Peyer's patch (tissue), 4 donors: ENCODE results near the gene NRBF2. TPM values are rescaled to one million over a fixed set of nuclear protein-coding genes. Genes with fewer than 3 reads are reported as not detected.
A peak's percentile ranks its signal among the peaks of the same experiment; 100 is the strongest.

Experiments used
- DNase-seq, 3 donors: peaks; one replicate each; pipeline ENCODE4 v3.0.0-alpha.2; 2017 to 2019
- H3K27ac ChIP-seq, 4 donors: fragments of 200-600 bp; sonication (generic); one replicate each; pipeline ENCODE4 v1.5.1; 2016 to 2019
- H3K27me3 ChIP-seq, 2 donors: fragments of 200-600 bp; sonication (generic); one replicate each; pipeline ENCODE4 v1.5.1; 2019
- H3K36me3 ChIP-seq, 3 donors: fragments of 200-600 bp; sonication (generic); one replicate each; pipeline ENCODE4 v1.5.1; 2016 to 2019
- H3K4me1 ChIP-seq, 4 donors: fragments of 200-600 bp; sonication (generic); one replicate each; pipeline ENCODE4 v1.5.1; 2016 to 2019
- H3K4me3 ChIP-seq, 4 donors: fragments of 200-600 bp; sonication (generic); 1 replicate in 3 of 4; 2 replicates in 1 of 4; pipeline ENCODE4 v1.5.1; 2016 to 2019; ENCODE audit warnings: mild to moderate bottlenecking in 1 of 4
- H3K9me3 ChIP-seq, 4 donors: fragments of 200-600 bp; sonication (generic); one replicate each; pipeline ENCODE4 v1.5.1; 2016 to 2019; ENCODE audit warnings: mild to moderate bottlenecking in 1 of 4
- POLR2A ChIP-seq, 2 donors: fragments of 450-650 bp; IDR thresholded peaks; one replicate each; pipeline ENCODE4 v1.5.1; 2017; ENCODE audit warnings: antibody characterized with exemption in 2 of 2, mild to moderate bottlenecking in 2 of 2, moderate library complexity in 2 of 2
- total RNA-seq, 4 donors: library from RNA; depleted of rRNA; stranded (reverse); fragments of >200 nt; gene quantifications; one replicate each; pipeline ENCODE4 v1.1.0, GENCODE V29; 2016
- TF ChIP-seq, protein P1 (sequence below), 6 experiments: fragments of 450-650 bp in 4 of 6; fragments of 200-600 bp in 2 of 6; sonication (generic) in 1 of 6; IDR thresholded peaks; one replicate each; pipeline ENCODE4 v1.5.1; 2017 to 2019; ENCODE audit warnings: antibody characterized with exemption in 6 of 6, mild to moderate bottlenecking in 3 of 6, moderate library complexity in 1 of 6

NRBF2 gene
- total RNA-seq, 4 donors from 2014 or later: 10.7 to 15.8 (median 14.9) TPM

- TF ChIP-seq, protein P1, sequence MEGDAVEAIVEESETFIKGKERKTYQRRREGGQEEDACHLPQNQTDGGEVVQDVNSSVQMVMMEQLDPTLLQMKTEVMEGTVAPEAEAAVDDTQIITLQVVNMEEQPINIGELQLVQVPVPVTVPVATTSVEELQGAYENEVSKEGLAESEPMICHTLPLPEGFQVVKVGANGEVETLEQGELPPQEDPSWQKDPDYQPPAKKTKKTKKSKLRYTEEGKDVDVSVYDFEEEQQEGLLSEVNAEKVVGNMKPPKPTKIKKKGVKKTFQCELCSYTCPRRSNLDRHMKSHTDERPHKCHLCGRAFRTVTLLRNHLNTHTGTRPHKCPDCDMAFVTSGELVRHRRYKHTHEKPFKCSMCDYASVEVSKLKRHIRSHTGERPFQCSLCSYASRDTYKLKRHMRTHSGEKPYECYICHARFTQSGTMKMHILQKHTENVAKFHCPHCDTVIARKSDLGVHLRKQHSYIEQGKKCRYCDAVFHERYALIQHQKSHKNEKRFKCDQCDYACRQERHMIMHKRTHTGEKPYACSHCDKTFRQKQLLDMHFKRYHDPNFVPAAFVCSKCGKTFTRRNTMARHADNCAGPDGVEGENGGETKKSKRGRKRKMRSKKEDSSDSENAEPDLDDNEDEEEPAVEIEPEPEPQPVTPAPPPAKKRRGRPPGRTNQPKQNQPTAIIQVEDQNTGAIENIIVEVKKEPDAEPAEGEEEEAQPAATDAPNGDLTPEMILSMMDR (IDR thresholded peaks at IDR 0.05): no peak
- no peak for TF ChIP-seq POLR2A (IDR thresholded peaks at IDR 0.05)
- no peak for DNase-seq
- Histone ChIP-seq H3K36me3 (peaks cover 0 to 35% (median 0%) of the 10 kb centered on the region in 3 donors), H3K27ac (no peak overlapping the region), H3K4me1 (no peaks in the 10 kb centered on the region), H3K27me3 (no peaks in the 10 kb centered on the region), H3K4me3 (no peak overlapping the region), H3K9me3 (no peaks in the 10 kb centered on the region)
Observed at GRCh38 chr10:63156236-63156635, 23.1 kb downstream of the NRBF2 start.

DNA sequence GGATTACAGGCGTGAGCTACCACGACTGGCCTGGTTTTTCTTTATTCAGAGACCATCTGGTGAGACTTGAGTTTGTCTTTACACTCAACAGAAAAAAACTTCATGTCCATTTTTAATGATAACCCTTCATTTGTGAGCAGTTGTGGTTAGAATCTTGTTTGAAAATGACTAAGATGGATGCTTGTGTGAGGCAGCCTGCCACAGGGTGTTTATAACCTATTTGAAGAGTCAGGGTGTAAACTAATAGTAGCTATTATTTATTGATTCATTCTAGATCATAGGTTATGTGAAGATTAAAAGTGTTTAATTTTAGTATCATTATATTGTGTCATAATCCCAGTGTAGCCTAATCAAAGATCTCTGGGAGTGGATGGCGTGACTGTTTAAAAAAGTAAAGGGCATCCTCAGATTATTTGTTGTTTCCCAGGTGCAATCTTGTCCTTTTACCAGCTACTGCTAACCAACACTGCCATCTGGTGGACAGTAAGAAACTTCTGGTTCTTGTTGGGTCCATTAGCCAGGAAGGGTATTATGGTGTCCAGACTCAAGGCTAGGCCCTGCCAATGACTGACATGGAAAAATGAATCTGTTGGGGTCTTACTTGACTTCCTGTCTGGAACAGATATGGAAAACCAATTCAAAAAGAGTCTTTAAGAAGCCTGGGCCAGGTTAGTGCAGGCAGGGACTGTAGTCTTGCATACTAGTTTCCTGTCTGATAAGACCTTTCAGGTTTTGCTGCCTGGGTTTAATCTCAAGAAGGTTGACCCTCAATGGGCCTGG is 24.9 kb downstream of the NRBF2 start:
- no peak overlapping the region for H3K27ac ChIP-seq

DNA sequence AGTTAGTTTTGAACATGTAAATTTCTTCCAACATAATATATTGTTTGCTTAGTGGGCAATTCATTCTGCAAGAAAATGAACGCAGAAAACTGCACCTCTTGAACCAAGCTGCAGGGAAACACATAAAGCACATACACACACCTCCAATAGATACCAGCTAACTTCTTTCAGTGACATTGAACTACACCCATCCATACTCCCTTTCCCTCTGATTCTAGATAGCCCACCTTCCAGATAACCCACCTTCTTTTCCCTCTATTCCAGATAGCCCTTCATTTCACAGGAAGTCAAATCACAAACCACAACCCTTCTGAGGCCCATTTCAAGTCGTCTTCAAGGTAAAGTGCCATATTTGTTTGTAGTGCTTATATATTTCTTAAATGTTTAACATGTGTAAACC is 28.5 kb downstream of the NRBF2 start:
- no peaks in the 10 kb centered on the region for H3K4me1 ChIP-seq
- TF ChIP-seq, protein P1 (IDR thresholded peaks at IDR 0.05): no peak
- TF ChIP-seq POLR2A (IDR thresholded peaks at IDR 0.05): no peak
- no peak overlapping the region for H3K4me3 ChIP-seq
- H3K9me3 ChIP-seq: no peaks in the 10 kb centered on the region
- no peak for DNase-seq
- no peak overlapping the region for H3K27ac ChIP-seq
- peaks cover 0 to 20% (median 0%) of the 10 kb centered on the region in 3 donors for H3K36me3 ChIP-seq
- no peaks in the 10 kb centered on the region for H3K27me3 ChIP-seq

More for the DNA sequence above, 24.9 kb downstream of the NRBF2 start:
- peak in 1 of 3 donors; percentile 74 for DNase-seq
- TF ChIP-seq POLR2A (IDR thresholded peaks at IDR 0.05): no peak
- TF ChIP-seq, protein P1 (IDR thresholded peaks at IDR 0.05): peak; percentile 55 to 85 (median 80)
- Histone ChIP-seq H3K27me3 (no peaks in the 10 kb centered on the region), H3K36me3 (peaks cover 0 to 23% (median 0%) of the 10 kb centered on the region in 3 donors), H3K9me3 (no peaks in the 10 kb centered on the region), H3K4me3 (no peak overlapping the region), H3K4me1 (no peaks in the 10 kb centered on the region)

GRCh38 chr10:63164166-63164623 is 31.1 kb downstream of the NRBF2 start:
- H3K9me3 ChIP-seq: no peaks in the 10 kb centered on the region
- no peak overlapping the region for H3K4me3 ChIP-seq
- DNase-seq: no peak
- H3K27me3 ChIP-seq: no peaks in the 10 kb centered on the region
- peaks cover 0 to 23% (median 0%) of the 10 kb centered on the region in 3 donors for H3K36me3 ChIP-seq
- H3K4me1 ChIP-seq: no peaks in the 10 kb centered on the region
- no peak overlapping the region for H3K27ac ChIP-seq
- TF ChIP-seq, protein P1 (IDR thresholded peaks at IDR 0.05): no peak
- no peak for TF ChIP-seq POLR2A (IDR thresholded peaks at IDR 0.05)

GRCh38 chr10:63165249-63165648 is 32.1 kb downstream of the NRBF2 start:
- TF ChIP-seq, protein P1 (IDR thresholded peaks at IDR 0.05): no peak
- TF ChIP-seq POLR2A (IDR thresholded peaks at IDR 0.05): no peak

More at GRCh38 chr10:63165249-63165648, 32.1 kb downstream of the NRBF2 start:
- H3K4me1 ChIP-seq: no peaks in the 10 kb centered on the region
- no peaks in the 10 kb centered on the region for H3K27me3 ChIP-seq
- H3K27ac ChIP-seq: no peak overlapping the region
- peaks cover 0 to 29% (median 0%) of the 10 kb centered on the region in 3 donors for H3K36me3 ChIP-seq
- H3K4me3 ChIP-seq: no peak overlapping the region
- DNase-seq: no peak
- no peaks in the 10 kb centered on the region for H3K9me3 ChIP-seq
